Suprapubic skin (tissue), 4 donors: Measurements from ENCODE around the gene BCAT1.

Experiments
- POLR2A ChIP-seq, 2 donors: fragments of 450-650 bp; IDR thresholded peaks; one replicate each; pipeline ENCODE4 v1.6.1; 2017; ENCODE audit warnings: antibody characterized with exemption in 2 of 2, mild to moderate bottlenecking in 2 of 2, moderate library complexity in 2 of 2
- POLR2AphosphoS5 ChIP-seq, 3 donors: sonication (generic); formaldehyde crosslinking; IDR thresholded peaks; one replicate each; pipeline ENCODE4 v1.6.1; 2017; ENCODE audit warnings: antibody characterized with exemption in 3 of 3
- TF ChIP-seq, protein P1 (sequence below), 2 donors: fragments of 200-600 bp in 1 of 2; fragments of 450-650 bp in 1 of 2; sonication (generic) in 1 of 2; IDR thresholded peaks; one replicate each; pipeline ENCODE4 v1.5.1; 2016 to 2019; ENCODE audit warnings: antibody characterized with exemption in 2 of 2, mild to moderate bottlenecking in 1 of 2, moderate library complexity in 1 of 2

- TF ChIP-seq, protein P1, sequence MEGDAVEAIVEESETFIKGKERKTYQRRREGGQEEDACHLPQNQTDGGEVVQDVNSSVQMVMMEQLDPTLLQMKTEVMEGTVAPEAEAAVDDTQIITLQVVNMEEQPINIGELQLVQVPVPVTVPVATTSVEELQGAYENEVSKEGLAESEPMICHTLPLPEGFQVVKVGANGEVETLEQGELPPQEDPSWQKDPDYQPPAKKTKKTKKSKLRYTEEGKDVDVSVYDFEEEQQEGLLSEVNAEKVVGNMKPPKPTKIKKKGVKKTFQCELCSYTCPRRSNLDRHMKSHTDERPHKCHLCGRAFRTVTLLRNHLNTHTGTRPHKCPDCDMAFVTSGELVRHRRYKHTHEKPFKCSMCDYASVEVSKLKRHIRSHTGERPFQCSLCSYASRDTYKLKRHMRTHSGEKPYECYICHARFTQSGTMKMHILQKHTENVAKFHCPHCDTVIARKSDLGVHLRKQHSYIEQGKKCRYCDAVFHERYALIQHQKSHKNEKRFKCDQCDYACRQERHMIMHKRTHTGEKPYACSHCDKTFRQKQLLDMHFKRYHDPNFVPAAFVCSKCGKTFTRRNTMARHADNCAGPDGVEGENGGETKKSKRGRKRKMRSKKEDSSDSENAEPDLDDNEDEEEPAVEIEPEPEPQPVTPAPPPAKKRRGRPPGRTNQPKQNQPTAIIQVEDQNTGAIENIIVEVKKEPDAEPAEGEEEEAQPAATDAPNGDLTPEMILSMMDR (IDR thresholded peaks at IDR 0.05) = no peak
- TF ChIP-seq POLR2A (IDR thresholded peaks at IDR 0.05) (no peak), POLR2AphosphoS5 (IDR thresholded peaks at IDR 0.05) (no peak)
Observed at GRCh38 chr12:24918596-24918995, 30.3 kb downstream of the BCAT1 start.
